GM21360 (cell line): ENCODE results near the gene CYFIP2.

ENCODE experiments used
- ATAC-seq: cut with Tn5 transposase; IDR thresholded peaks from one replicate; pipeline ENCODE4 v1.9.1; 2021; ENCODE audit warnings: mild to moderate bottlenecking, moderate library complexity; ENCODE audit not compliant: unreplicated experiment

CYFIP2 gene

DNA sequence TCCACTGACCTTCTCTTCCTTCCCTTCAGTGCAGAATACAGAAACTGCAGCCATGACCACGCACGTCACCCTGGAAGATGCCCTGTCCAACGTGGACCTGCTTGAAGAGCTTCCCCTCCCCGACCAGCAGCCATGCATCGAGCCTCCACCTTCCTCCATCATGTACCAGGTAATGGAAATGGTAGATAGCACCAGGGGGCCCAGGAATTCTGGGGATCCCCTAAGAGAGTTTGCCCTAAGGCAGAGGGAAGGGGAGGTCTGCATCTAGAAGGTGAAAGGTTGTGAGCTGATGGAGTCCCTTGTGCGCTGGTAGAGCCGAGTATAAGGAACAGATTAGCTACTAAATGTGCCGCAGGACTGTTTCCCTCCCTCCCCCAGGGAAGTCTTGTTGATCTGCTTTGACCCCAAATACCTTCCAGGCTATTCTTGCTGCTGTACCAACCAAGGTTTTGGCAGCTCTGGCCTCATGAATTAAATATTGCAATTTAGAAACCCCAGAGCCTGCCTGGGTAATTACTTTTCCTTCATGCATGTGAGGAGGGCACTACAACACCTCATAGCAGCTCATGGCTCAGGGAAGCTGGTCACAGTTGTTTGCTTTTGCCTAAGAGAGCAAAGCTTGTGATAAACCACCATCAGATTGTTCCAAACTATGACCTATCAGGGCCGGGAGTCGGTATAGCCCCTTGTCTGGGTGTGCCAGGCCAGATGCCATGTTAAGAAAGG is 19.6 kb downstream of the CYFIP2 start:
- ATAC-seq: no peak

DNA sequence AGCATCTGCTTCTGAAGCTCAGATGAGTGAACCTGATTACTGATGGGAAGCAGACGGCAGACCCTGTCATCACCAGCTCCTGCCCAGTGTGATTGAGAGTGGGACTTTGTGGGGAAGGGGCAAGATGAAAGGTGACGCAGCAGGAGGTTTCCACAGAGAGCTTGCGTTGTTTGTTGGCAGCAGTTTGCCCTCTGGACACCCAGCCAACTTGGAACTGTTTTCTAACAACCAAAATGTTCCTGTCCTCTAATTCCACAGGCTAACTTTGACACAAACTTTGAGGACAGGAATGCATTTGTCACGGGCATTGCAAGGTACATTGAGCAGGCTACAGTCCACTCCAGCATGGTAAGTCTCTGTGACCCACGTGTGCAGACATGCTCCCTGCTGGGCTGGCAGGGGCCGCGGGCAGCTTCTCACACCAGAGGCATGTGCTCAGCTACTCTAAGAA is 20.9 kb downstream of the CYFIP2 start:
- no peak for ATAC-seq

DNA sequence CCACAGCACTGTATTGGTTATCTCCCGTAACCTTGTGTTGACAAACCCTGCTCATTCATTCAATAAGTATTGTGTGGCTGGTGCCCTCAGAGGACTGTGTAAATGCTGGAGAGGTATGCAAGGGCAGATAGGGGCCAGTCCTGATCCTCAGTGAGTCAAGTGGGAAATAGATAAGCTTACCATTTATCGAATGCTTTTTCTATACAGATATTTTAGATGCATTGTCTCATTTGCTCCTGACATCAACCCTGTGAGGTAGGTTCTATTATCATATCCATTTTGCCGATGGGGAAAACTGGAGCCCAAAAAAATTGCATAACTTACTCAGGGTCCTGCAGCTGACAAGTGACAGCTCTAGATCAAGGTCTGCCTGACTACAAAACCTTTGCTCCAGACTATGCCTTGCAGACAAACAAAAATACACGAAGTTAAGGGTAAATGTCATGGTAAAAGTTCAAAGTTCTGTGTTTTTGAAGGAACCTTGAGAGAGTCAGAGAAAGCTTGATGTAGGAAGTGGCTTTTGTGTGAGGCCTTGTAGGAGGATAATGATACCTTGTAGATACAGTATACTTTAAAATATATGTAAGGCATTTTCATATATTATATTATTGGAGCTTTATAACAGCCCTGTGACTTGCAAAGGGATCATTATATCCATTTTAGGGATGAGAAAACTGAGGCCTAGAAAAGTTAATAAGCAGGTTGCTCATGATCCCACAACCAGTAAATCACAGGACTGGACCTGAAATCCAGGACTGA is 22.7 kb downstream of the CYFIP2 start:
- no peak for ATAC-seq

DNA sequence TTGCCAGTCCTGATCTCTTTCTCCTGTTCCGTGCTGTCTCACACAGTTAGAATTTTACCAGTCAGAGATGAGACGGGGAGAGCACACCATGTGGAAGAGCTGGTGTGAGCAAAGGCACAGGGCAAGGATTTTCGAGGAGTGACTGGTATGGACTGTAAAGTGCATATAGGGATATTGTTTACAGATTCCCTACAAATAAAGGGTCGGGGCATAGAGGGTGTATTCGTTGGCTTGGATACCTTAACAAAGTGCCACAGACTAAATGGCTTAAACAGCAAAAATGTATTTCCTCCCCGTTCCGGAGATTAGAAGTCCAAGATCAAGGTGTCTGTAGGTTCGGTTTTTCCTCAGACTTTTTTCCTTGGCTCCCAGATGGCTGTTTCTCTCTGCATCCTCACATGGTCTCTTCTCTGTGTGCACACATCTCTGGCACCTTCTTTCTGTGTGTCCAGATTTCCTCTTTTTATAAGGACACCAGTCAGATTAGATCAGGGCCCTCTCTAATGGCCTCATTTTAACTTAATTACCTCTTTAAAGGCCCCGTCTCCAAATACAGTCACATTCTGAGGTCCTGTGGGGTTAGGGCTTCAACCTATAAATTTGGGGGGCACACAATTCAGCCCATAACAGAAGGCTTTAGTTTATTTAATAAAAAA is 23.4 kb downstream of the CYFIP2 start:
- ATAC-seq: no peak

DNA sequence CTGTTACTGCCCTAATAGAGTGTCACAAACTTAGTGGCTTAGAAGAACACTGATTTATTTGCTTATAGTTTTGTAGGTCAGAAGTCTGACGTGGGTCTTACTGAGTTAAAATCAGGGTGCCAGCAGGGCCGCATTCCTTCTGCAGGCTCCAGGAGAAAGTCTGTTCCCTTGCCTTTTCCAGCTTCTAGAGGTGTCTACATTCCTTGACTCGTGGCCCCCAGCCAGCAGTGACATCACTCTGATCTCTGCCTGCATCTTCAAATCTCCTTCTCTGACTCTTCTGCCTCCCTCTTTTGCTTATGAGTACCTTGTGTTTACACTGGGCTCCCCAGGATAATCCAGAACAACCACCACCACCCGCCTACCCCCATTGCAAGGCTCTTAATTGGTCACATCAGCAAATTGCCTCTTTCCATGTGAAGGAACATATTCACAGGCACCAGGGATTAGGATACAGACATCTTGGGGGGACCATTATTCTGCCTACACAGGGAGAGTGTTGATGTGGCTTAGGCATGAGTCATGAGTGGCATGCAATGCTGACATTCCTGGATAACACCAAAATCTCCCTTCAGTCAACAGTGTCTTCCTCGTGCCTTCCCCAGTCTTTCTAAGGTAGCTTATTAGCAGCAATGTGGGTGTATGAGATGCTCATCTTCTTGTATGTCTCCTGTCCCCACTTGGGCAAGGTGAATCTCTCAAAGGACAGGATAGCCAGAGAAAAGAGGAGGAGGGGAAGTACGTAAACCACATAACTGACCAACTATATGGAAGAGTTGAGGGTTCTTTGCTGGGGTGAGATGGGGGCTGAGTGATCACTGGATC is 24.4 kb downstream of the CYFIP2 start:
- no peak for ATAC-seq

DNA sequence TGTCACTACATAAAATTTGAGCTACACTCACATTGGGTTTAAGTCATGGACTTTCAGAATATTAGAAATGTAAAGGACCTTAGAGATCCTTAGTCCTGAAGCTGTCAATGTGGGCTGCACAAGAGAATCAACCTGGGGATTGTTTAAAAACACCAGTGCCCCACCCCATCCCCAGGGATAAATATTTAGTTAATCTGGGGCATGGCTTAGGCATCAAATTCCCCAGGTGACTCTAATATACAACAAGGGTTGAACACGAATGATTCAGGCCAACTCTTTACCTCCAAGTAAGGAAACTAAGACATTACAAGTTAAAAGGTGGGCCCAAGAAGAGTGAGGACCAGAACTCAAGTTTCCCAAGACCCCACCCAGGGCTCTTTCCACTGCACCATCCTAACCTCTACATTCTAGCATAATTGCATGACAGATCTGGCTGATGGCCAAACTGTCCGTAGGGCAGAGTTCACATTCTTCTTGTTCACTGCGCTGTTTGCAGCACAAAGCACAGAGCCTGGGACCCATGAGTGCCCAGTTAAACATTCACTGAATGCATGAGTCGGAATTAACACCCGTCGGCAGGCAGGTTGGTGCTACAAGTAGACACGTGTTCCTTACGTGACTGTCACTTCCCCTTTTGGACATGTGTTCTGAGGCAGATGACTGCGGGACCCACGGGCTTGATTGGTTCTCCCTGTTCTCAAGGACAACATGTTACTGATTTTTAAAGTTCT is 25.2 kb downstream of the CYFIP2 start:
- peak; percentile 85 for ATAC-seq

DNA sequence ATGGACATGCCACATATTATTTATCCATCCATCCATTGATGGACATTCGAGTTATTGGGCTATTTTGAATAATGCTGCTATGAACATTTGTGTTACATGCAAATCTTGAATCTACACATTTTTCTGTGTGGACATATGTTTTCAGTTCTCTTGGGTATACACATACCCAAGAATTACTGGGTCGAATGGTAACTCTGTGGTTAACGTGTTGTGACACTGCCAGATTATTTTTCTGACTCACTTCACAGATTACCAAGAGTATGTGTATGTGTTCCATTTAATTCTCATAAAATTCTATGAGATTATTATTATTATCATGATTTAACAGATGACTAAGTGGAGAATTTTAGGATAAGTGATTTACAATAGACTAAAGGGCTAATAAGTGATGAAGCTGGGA is 26.7 kb downstream of the CYFIP2 start:
- ATAC-seq: no peak

DNA sequence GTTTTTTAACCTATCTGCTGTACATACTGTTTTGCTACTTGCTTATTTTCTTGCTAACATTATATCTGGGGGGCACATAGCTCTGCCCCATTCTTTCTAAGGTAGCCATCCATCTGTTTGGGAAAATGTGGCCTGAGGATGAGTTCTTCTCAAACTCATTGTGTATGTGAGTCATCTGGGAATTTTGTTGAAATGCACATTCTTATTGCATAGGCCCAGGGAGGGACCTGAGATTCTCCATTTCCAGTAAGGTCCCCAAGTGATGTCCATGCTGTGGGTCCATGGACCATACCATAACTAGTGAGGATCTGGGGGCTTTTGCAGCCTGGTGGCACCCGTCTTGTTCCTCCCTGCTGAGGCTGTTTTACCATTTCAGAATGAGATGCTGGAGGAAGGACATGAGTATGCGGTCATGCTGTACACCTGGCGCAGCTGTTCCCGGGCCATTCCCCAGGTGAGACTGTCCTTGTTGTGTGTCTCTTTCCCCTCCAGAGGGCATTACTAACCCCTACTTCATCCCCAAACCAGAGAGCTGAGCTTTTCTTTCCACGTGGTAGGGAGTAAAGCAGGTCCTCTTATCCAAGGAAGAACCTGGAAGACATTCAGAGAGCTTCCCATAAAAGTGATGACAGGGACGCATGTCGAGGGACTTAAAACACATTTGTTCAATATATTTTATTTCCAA is 28.6 kb downstream of the CYFIP2 start:
- ATAC-seq: no peak

DNA sequence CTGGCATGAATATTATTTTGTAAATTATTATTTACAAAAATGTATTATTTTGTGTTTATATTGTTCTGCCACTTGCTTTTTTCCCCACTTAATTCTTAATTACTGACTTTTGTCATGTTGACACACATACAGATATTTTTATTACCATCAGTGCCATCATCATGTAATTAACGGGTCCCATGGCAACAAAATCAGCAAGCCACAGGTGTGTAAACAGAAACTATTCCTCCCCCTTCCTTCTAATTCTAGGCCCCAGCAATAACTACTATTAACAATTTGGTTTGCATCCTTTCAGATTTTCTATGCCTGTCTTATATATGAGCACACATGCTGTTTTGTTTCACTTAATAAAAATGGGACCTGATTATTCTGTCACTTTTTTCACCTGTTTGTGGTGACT is 29.3 kb downstream of the CYFIP2 start:
- ATAC-seq: no peak

DNA sequence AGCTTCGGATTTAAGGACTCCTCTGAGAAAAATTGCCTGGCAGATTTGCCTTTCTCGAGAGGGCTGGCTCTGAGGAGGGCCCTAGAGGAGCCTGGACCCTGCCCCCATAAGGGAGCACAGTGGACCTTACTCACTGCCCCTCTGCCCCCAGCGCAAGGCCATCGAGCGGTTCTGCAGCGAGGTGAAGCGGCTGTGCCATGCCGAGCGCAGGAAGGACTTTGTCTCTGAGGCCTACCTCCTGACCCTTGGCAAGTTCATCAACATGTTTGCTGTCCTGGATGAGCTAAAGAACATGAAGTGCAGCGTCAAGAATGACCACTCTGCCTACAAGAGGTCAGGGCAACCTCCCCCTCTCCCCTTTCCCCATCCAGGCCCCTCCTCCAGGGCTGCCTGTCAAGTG is 34.6 kb downstream of the CYFIP2 start:
- no peak for ATAC-seq

DNA sequence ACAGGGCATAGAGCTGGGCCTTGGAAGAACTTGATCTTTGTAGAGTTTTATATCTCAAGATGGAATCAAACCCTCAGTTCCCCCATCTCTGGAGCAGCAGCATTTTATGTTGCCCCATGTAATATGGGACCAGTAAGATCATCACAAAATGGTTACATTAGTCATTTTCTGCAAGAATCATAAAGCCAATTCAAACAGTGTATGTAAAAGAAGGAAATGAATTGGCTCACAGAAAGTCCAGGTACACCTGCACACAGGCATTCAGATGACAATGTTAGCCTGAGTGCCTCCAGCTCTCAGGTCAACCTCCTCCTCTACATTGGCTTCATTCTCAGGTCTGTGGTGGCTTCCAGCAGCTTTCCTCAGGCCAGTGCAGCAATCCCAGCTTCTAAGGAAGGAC is 35.1 kb downstream of the CYFIP2 start:
- ATAC-seq: no peak

DNA sequence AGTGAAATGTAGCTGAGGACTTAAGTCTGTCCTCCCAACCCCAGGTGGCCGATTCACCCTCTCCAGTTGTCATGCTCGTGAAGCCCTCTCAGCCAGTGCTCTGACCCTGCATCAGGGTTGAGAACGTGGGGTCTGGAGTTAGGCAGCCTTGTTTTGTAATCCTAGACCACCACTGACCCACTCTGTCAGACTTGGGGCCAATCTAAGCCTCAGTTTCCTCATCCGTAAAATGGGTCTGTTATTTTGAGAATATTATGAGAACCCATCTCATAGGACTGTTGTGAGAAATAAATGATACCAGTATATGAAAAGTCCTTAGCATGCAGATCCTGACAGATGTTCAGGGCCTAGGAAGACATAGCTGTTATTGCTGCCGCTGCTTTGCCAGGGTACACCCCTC is 37.1 kb downstream of the CYFIP2 start:
- no peak for ATAC-seq

DNA sequence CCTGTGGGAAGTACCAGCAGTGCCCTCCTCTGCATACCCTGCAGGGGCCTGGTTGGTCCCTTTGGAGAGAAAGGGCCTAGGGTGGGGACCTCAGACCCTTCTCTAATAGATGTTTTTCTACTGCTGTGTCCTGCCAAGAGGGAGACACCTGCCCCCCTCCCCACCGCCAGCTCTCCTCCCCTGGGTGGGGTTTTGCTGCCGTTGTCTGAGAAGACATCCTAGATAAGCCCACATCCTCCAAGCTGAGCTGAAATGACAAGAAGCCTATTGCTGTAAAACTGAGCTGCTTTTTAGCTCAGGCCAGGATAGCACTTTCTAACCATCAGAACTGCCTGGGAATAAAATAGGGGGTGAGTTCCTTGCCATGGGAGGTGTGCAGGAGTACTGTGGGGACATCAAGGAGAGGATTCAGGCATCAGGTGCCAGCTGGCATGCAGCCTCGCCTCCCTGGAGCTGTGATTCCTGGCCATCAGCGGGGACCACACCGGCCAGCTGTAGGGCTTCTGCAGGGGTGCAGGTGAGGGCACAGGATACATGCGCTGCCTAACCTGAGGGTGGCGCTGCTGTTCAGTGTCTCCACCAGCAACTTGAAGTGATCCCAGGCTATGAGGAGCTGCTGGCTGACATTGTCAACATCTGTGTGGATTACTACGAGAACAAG is 37.9 kb downstream of the CYFIP2 start:
- no peak for ATAC-seq

DNA sequence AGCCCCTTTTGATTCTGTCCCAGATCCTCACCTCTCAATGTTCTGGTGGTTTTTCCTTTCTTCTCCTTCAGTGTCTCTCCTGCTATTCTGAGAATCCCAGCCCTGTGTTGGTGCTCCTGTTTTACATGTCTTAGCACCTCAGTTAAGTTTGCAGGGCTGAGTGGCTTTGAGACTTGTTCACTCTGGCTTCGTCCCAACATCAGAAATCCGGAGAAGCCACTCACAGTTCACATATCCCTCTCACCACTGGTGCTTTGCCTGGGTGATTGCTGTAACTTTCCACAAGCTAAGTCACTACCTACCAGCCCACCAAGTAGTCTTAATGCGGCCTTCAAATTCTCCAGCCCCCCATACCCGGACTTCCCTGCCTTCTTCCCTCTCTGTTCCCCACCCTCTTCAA is 40.2 kb downstream of the CYFIP2 start:
- ATAC-seq: no peak

DNA sequence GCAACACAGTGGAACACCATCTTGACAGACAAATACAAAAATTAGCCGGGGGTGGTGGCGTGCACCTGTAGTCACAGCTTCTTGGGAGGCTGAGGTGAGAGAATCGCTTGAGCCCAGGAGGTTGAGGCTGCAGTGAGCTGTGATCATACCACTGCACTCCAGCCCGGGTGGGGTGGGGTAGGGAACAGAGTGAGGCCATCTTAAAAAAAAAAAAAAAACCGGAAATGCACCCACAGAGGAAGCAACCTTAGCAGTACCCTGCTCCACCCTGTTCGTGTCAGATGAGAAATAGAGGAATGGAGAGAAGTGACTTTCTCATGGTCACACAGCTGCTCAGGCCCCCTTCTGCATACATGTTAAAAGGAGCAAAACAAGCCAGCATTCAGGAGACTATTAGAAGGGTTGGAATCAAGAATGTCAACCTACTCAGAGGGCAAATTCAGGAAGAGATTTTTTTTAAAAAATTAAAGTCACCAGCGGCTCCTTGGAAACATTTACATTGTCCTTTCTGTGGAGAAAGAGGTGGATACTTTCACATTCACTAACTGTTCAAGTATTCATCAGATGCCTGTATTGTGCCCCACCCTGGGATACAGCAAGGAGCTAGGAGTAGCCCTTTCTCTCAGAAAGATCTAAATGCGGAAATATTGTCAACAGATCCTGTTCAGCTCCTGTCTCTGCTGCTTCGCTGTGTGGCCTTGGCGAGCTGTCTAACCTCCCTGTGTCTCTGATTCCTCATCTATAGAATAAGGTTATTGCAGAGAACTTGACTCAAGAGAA is 41.0 kb downstream of the CYFIP2 start:
- ATAC-seq: no peak

DNA sequence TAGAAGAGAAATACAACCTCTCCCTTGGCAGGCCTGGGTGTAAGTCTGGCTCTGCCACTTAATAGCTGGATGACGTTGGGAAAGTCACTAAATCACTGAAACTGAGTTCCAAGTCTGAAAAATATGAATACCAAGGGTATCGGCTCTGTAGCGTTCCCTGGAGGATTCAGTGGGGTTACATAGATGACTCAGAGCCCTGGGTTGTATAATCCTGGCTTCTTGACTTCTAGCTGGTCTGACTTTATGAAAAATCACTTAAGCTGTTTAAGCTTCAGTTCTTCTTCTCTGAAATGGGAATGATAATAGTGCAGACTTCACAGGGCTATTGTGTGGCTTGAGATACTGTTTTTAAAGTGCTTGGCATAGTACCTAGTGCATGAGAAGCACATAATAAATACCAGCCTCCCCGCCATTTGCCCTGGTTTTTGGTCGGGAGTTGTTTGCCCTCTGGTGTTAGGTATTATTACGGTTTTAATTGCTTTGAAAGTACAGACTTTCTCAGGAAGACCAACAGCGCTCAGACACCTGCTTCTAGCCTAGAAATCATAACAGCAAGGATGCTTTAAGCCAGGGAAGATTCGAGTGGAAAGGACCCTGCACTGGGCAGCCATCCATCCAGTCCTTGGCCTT is 43.0 kb downstream of the CYFIP2 start:
- peak; percentile 44 for ATAC-seq

DNA sequence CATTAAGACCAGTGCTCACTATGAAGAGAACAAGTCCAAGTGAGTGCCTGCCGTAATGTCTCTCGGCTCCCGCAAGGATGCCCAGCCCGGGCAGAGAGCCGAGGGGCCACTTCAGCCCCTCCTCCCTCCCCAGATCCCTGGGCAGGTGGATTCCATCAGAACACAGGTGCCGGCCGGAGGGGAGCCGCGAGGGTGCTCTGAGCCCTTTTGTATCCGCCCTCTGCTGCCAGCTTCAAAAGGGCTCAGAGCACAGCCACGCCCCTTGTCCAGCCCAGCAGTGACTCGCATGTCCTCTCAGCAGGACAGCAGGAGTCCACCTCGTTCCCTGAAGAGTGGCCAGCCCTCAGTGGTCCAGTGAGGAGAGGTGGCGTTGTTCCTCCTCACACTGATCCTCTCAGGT is 43.9 kb downstream of the CYFIP2 start:
- no peak for ATAC-seq

DNA sequence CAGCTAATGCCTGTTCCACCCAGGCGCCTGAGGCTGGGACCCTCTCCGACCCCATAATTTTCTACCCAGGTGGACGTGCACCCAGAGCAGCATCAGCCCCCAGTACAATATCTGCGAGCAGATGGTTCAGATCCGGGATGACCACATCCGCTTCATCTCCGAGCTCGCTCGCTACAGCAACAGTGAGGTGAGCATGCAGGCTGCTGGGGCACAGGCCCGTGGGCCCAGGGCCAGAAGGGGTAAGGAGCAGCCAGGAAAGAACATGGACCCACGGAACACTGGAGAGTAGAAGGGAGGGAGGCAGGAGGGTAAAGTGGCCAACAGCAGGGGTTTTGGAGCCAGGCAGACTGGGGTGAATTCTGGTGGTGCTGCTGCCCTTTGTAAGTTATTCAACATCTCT is 45.7 kb downstream of the CYFIP2 start:
- ATAC-seq: no peak
